Esophagus squamous epithelium (tissue), 4 donors: ENCODE data around the gene ANO3.

Experiments
- CTCF ChIP-seq, 6 experiments: fragments of 450-650 bp in 4 of 6; fragments of 200-600 bp in 2 of 6; sonication (generic) in 2 of 6; IDR thresholded peaks; one replicate each; pipeline ENCODE4 v1.5.1; 2016 to 2019; ENCODE audit warnings: antibody characterized with exemption in 6 of 6, mild to moderate bottlenecking in 4 of 6, moderate library complexity in 4 of 6
- POLR2A ChIP-seq, 4 donors: fragments of 450-650 bp; IDR thresholded peaks; one replicate each; pipeline ENCODE4 v1.6.1; 2017; ENCODE audit warnings: antibody characterized with exemption in 4 of 4, mild to moderate bottlenecking in 4 of 4, moderate library complexity in 3 of 4

- no peak for TF ChIP-seq CTCF (IDR thresholded peaks at IDR 0.05)
- no peak for TF ChIP-seq POLR2A (IDR thresholded peaks at IDR 0.05)
Observed at GRCh38 chr11:26333906-26334305, 2.0 kb downstream of the ANO3 start.
